IMR-90 (cell line): ENCODE results near the gene NAV2. TPM values are rescaled to one million over a fixed set of nuclear protein-coding genes. Genes with fewer than 3 reads are reported as not detected.

Experiments used
- ATAC-seq: fragments of 200-7000 bp; cut with Tn5 transposase; 2 replicates; pipeline ENCODE4 v1.9.1; 2020; ENCODE audit warnings: low read depth, mild to moderate bottlenecking, moderate library complexity
- BruUV-seq: library from RNA; stranded (reverse); fragments of 400-500 nt; replicated peaks from 2 replicates; lab custom pipeline; 2021; lab: Mats Ljungman, UMichigan
- CTCF ChIA-PET: fragments of 300-600 bp; formaldehyde crosslinking; extraction: SDS; loops from one replicate; lab custom pipeline; 2021; ENCODE audit warnings: antibody characterized with exemption; lab: Yijun Ruan, JAX
- POLR2A ChIA-PET: fragments of 300-600 bp; sonication (Branson Sonifier 250); formaldehyde crosslinking; loops from one replicate; lab custom pipeline; 2022; ENCODE audit warnings: antibody characterized with exemption; ENCODE audit not compliant: unreplicated experiment; lab: Charles Lee
- DNase-seq: peaks from one replicate; pipeline ENCODE4 v3.0.0; 2013
- H2AFZ ChIP-seq: replicated peaks from 2 replicates; pipeline ENCODE3; 2013; ENCODE audit warnings: low read length, mild to moderate bottlenecking; ENCODE audit not compliant: poor library complexity
- H2AK5ac ChIP-seq: 2 replicates; pipeline ENCODE4 v1.6.1; 2013; ENCODE audit warnings: low read depth, low read length, inconsistent platforms
- H2AK9ac ChIP-seq: replicated peaks from 2 replicates; pipeline ENCODE3; 2013; ENCODE audit warnings: mild to moderate bottlenecking, low read depth, low read length, moderate library complexity; ENCODE audit not compliant: poor library complexity
- H2BK120ac ChIP-seq: 2 replicates; pipeline ENCODE4 v1.6.1; 2013; ENCODE audit warnings: low read depth, low read length, inconsistent platforms
- H2BK15ac ChIP-seq: 3 replicates; pipeline ENCODE4 v1.6.1; 2013; ENCODE audit warnings: low read depth, low read length, inconsistent platforms
- H2BK20ac ChIP-seq: 2 replicates; pipeline ENCODE4 v1.6.1; 2013; ENCODE audit warnings: low read depth, mild to moderate bottlenecking, inconsistent platforms, low read length, moderate library complexity
- H2BK5ac ChIP-seq: 2 replicates; pipeline ENCODE4 v1.6.1; 2013; ENCODE audit warnings: mild to moderate bottlenecking, low read depth, low read length, inconsistent platforms; ENCODE audit not compliant: poor library complexity, severe bottlenecking
- H3K14ac ChIP-seq: replicated peaks from 2 replicates; pipeline ENCODE4 v1.6.1; 2013; ENCODE audit warnings: low read depth, low read length, inconsistent platforms
- H3K18ac ChIP-seq: 2 replicates; pipeline ENCODE4 v1.6.1; 2013; ENCODE audit warnings: low read depth, low read length, control low read depth
- H3K23ac ChIP-seq: 2 replicates; pipeline ENCODE4 v1.6.1; 2013; ENCODE audit warnings: low read depth, low read length, inconsistent platforms
- H3K27ac ChIP-seq: 2 replicates; pipeline ENCODE4 v1.5.1; 2013; ENCODE audit warnings: mild to moderate bottlenecking, control low read depth, low read length; ENCODE audit not compliant: insufficient read depth
- H3K27me3 ChIP-seq: 2 replicates; pipeline ENCODE4 v1.6.1; 2013; ENCODE audit warnings: low read length; ENCODE audit not compliant: control insufficient read depth, insufficient read depth
- H3K36me3 ChIP-seq: 2 replicates; pipeline ENCODE4 v1.6.1; 2013; ENCODE audit warnings: low read length, mixed read lengths; ENCODE audit not compliant: control insufficient read depth, insufficient read depth
- H3K4ac ChIP-seq: 2 replicates; pipeline ENCODE4 v1.6.1; 2013; ENCODE audit warnings: low read depth, low read length, inconsistent platforms
- H3K4me1 ChIP-seq: 2 replicates; pipeline ENCODE4 v1.6.1; 2013; ENCODE audit warnings: low read length, mixed read lengths; ENCODE audit not compliant: control insufficient read depth, insufficient read depth
- H3K4me2 ChIP-seq: 2 replicates; pipeline ENCODE4 v1.6.1; 2013; ENCODE audit warnings: low read depth, mild to moderate bottlenecking, control low read depth, low read length, moderate library complexity
- H3K4me3 ChIP-seq: 2 replicates; pipeline ENCODE4 v1.5.1; 2013; ENCODE audit warnings: low read depth, mild to moderate bottlenecking, control low read depth, low read length, moderate library complexity; ENCODE audit not compliant: insufficient read depth
- H3K56ac ChIP-seq: 2 replicates; pipeline ENCODE4 v1.6.1; 2013; ENCODE audit warnings: low read length, inconsistent platforms; ENCODE audit not compliant: insufficient read depth; ENCODE audit errors: extremely low read depth
- H3K79me1 ChIP-seq, 2 experiments: 2 replicates each; pipeline ENCODE4 v1.6.1; 2013; ENCODE audit warnings: low read length in 2 of 2, inconsistent platforms in 1 of 2, low read depth in 1 of 2
- H3K9ac ChIP-seq: 2 replicates; pipeline ENCODE4 v1.6.1; 2013; ENCODE audit warnings: low read depth, low read length, control low read depth
- H3K9me1 ChIP-seq: 2 replicates; pipeline ENCODE4 v1.6.1; 2013; ENCODE audit warnings: low read length, inconsistent platforms; ENCODE audit not compliant: insufficient read depth
- H3K9me3 ChIP-seq: 2 replicates; pipeline ENCODE4 v1.6.1; 2013; ENCODE audit warnings: low read length; ENCODE audit not compliant: control insufficient read depth, insufficient read depth
- H4K20me1 ChIP-seq: 2 replicates; pipeline ENCODE4 v1.6.1; 2013; ENCODE audit warnings: low read length, inconsistent platforms; ENCODE audit not compliant: insufficient read depth
- H4K5ac ChIP-seq: 2 replicates; pipeline ENCODE4 v1.6.1; 2013; ENCODE audit warnings: mild to moderate bottlenecking, low read depth, low read length, control low read depth
- H4K8ac ChIP-seq, 2 experiments: 2 replicates each; pipeline ENCODE4 v1.6.1; 2013; ENCODE audit warnings: low read depth in 2 of 2, low read length in 2 of 2, control low read depth in 1 of 2, inconsistent platforms in 1 of 2
- H4K91ac ChIP-seq: 2 replicates; pipeline ENCODE4 v1.6.1; 2013; ENCODE audit warnings: low read depth, low read length, inconsistent platforms; ENCODE audit not compliant: insufficient read depth
- BHLHE40 ChIP-seq: fragments of 150-350 bp; IDR thresholded peaks from 2 replicates; pipeline ENCODE4 v1.6.1; 2016; ENCODE audit warnings: mild to moderate bottlenecking, low read depth, low read length
- CEBPB ChIP-seq: IDR thresholded peaks from 2 replicates; pipeline ENCODE4 v1.6.1; 2012; ENCODE audit warnings: low read depth, low read length, improper control_type of control experiment
- CHD1 ChIP-seq: IDR thresholded peaks from 2 replicates; pipeline ENCODE4 v1.6.1; 2012; ENCODE audit warnings: low read depth, low read length, improper control_type of control experiment
- CTCF ChIP-seq: conservative IDR thresholded peaks from 2 replicates; pipeline ENCODE4 v1.5.1; 2012; ENCODE audit warnings: mild to moderate bottlenecking, low read depth, low read length, improper control_type of control experiment
- FOS ChIP-seq: fragments of 150-350 bp; IDR thresholded peaks from 2 replicates; pipeline ENCODE4 v1.6.1; 2016; ENCODE audit warnings: low read depth, low read length
- MAFK ChIP-seq: IDR thresholded peaks from 2 replicates; pipeline ENCODE4 v1.6.1; 2012; ENCODE audit warnings: low read depth, low read length, improper control_type of control experiment
- MAZ ChIP-seq: IDR thresholded peaks from 2 replicates; pipeline ENCODE4 v1.6.1; 2012; ENCODE audit warnings: low read depth, mild to moderate bottlenecking, low read length, improper control_type of control experiment, moderate library complexity, borderline replicate concordance
- MXI1 ChIP-seq: IDR thresholded peaks from 2 replicates; pipeline ENCODE4 v1.6.1; 2012; ENCODE audit warnings: low read depth, mild to moderate bottlenecking, low read length, moderate library complexity, borderline replicate concordance
- NFE2L2 ChIP-seq: fragments of 150-350 bp; IDR thresholded peaks from 2 replicates; pipeline ENCODE4 v1.6.1; 2016; ENCODE audit warnings: low read depth, mild to moderate bottlenecking, low read length
- POLR2A ChIP-seq: IDR thresholded peaks from 2 replicates; pipeline ENCODE4 v1.6.1; 2012; ENCODE audit warnings: mild to moderate bottlenecking, low read depth, low read length
- RAD21 ChIP-seq: IDR thresholded peaks from 2 replicates; pipeline ENCODE4 v1.6.1; 2012; ENCODE audit warnings: low read length, improper control_type of control experiment
- RCOR1 ChIP-seq: IDR thresholded peaks from 2 replicates; pipeline ENCODE4 v1.6.1; 2012; ENCODE audit warnings: mild to moderate bottlenecking, low read length, improper control_type of control experiment; ENCODE audit not compliant: insufficient replicate concordance
- RFX5 ChIP-seq: IDR thresholded peaks from 2 replicates; pipeline ENCODE4 v1.8.0; 2012; ENCODE audit warnings: low read depth, mild to moderate bottlenecking, low read length, moderate library complexity
- SMC3 ChIP-seq: fragments of 150-350 bp; IDR thresholded peaks from 2 replicates; pipeline ENCODE4 v1.6.1; 2016; ENCODE audit warnings: low read depth, mild to moderate bottlenecking, antibody characterized with exemption, low read length, moderate library complexity
- USF2 ChIP-seq: fragments of 150-350 bp; IDR thresholded peaks from 2 replicates; pipeline ENCODE4 v1.6.1; 2017; ENCODE audit warnings: mild to moderate bottlenecking, antibody characterized with exemption, low read length, low read depth
- WGBS, 2 experiments: methylation state at CpG; one replicate each; pipeline versions ENCODE4 v1.1.5 to v1.1.7; 2013; ENCODE audit warnings: missing lambda C conversion rate in 2 of 2; ENCODE audit not compliant: insufficient read length in 1 of 2; ENCODE audit errors: extremely low coverage in 2 of 2; 5-methylcytosine and 5-hydroxymethylcytosine counted together
- dilution Hi-C: fragments of 300-500 bp; cut with HindIII; formaldehyde crosslinking; loops from one replicate; pipeline ENCODE4 v1.14.3; 2018; ENCODE audit warnings: low sequenced_read_pairs; ENCODE audit not compliant: unreplicated experiment
- in situ Hi-C: fragments of 300-500 bp; cut with MboI; formaldehyde crosslinking; loops from 3 replicates; pipeline ENCODE4 v1.14.3; 2019; ENCODE audit warnings: low sequenced_read_pairs, inconsistent platforms, mixed read lengths
- intact Hi-C: fragments of 100-400 bp; cut with micrococcal nuclease; formaldehyde crosslinking; loops from 2 replicates; pipeline ENCODE4 v1.10.0; 2022
- polyA plus RNA-seq, 3 experiments: library from polyadenylated mRNA; depleted of rRNA; stranded (reverse); fragments of >200 nt; gene quantifications; 2 replicates each; pipeline ENCODE4 v1.2.3, GENCODE V29; 2012; ENCODE audit warnings: low replicate concordance in 1 of 3
- total RNA-seq: library from RNA; depleted of rRNA; stranded (reverse); fragments of >200 nt; gene quantifications from 2 replicates; pipeline ENCODE4 v1.2.3, GENCODE V29; 2012

NAV2 gene
- total and polyA plus RNA-seq, 2 of the 4 experiments (the other 2 are of a cell fraction) = 4.5 to 12.6 TPM

- Histone ChIP-seq H3K18ac (no peak overlapping the region), H4K8ac (no peak overlapping the region), H2AK9ac (no peak overlapping the region), H3K36me3 (no peaks in the 10 kb centered on the region), H2BK120ac (no peak overlapping the region), H3K4me1 (no peaks in the 10 kb centered on the region), H2BK20ac (no peak overlapping the region), H3K4ac (no peak overlapping the region), H2BK15ac (no peak overlapping the region), H4K91ac (no peak overlapping the region), H2BK5ac (no peak overlapping the region), H4K20me1 (no peaks in the 10 kb centered on the region), H3K4me2 (no peak overlapping the region), H3K9ac (no peak overlapping the region), H3K79me1 (no peaks in the 10 kb centered on the region), H3K9me1 (0 out of 2 replicates have a peak, but pooled peaks cover 2% of the 10 kb centered on the region), H3K27ac (no peak overlapping the region), H3K14ac (no peak overlapping the region), H4K5ac (no peak overlapping the region), H3K4me3 (no peak overlapping the region), H3K9me3 (no peaks in the 10 kb centered on the region), H3K56ac (no peak overlapping the region), H3K27me3 (peaks cover 4% of the 10 kb centered on the region), H3K23ac (no peak overlapping the region), H2AFZ (no peak overlapping the region), H2AK5ac (no peak overlapping the region)
- ATAC-seq (no peak), DNase-seq (no peak)
- no TSS peak for BruUV-seq
- intact Hi-C loops (no loop called here), dilution Hi-C loops (no loop called here), in situ Hi-C loops (no loop called here)
- TF ChIP-seq CTCF = no peak
- no peak for TF ChIP-seq FOS
- no peak for TF ChIP-seq POLR2A
- TF ChIP-seq RAD21 = no peak
- no peak for TF ChIP-seq USF2
- TF ChIP-seq MAZ = no peak
- TF ChIP-seq SMC3 = no peak
- no peak for TF ChIP-seq CEBPB
- TF ChIP-seq NFE2L2 = no peak
- no peak for TF ChIP-seq RFX5
- TF ChIP-seq CHD1 = no peak
- no peak for TF ChIP-seq MXI1
- no peak for TF ChIP-seq BHLHE40
- TF ChIP-seq RCOR1 = no peak
- no peak for TF ChIP-seq MAFK
- ChIA-PET POLR2A (no interaction called here), CTCF (no interaction called here)
- no CpG with 5 or more reads among the region's 2 CpGs for WGBS, 2 experiments
Measured at GRCh38 chr11:19690885-19691284, 21.8 kb upstream of the NAV2 start.
